Subcutaneous abdominal adipose tissue (tissue), 5 donors: ENCODE measurements around the gene FRYL.
A peak's percentile ranks its signal among the peaks of the same experiment; 100 is the strongest.

Experiments used
- H3K27ac ChIP-seq: one replicate; pipeline ENCODE4 v1.7.0; 2013; ENCODE audit warnings: low read depth, mild to moderate bottlenecking, inconsistent platforms, low read length, moderate library complexity
- H3K27me3 ChIP-seq, 5 donors: one replicate each; pipeline ENCODE4 v1.7.0; 2013; ENCODE audit warnings: low read length in 5 of 5, inconsistent platforms in 1 of 5; ENCODE audit not compliant: control insufficient read depth in 5 of 5, insufficient read depth in 4 of 5
- H3K36me3 ChIP-seq, 5 donors: one replicate each; pipeline ENCODE4 v1.7.0; 2013; ENCODE audit warnings: low read length in 5 of 5; ENCODE audit not compliant: control insufficient read depth in 5 of 5, insufficient read depth in 5 of 5
- H3K4me1 ChIP-seq, 5 donors: one replicate each; pipeline ENCODE4 v1.7.0; 2013; ENCODE audit warnings: low read length in 5 of 5, mild to moderate bottlenecking in 3 of 5, moderate library complexity in 1 of 5; ENCODE audit not compliant: control insufficient read depth in 5 of 5, insufficient read depth in 5 of 5
- H3K4me3 ChIP-seq, 5 donors: one replicate each; pipeline ENCODE4 v1.7.0; 2013; ENCODE audit warnings: low read length in 5 of 5, low read depth in 1 of 5
- H3K9ac ChIP-seq, 5 donors: one replicate each; pipeline ENCODE4 v1.7.0; 2013; ENCODE audit warnings: low read length in 5 of 5, mild to moderate bottlenecking in 4 of 5, moderate library complexity in 3 of 5
- H3K9me3 ChIP-seq, 5 donors: one replicate each; pipeline ENCODE4 v1.7.0; 2013; ENCODE audit warnings: low read length in 5 of 5; ENCODE audit not compliant: control insufficient read depth in 5 of 5
- donor health status: healthy.
- donor health status: healthy.
- donor health status: healthy.
- donor health status: healthy.
- donor health status: healthy.

Gene FRYL

GRCh38 chr4:48575964-48576363 lies 204.1 kb downstream of the FRYL start:
- H3K36me3 ChIP-seq, result peaks cover 30 to 46% (median 38%) of the 10 kb centered on the region in 5 donors

GRCh38 chr4:48571471-48571870 lies 208.6 kb downstream of the FRYL start:
- no peaks in the 10 kb centered on the region for H3K9me3 ChIP-seq
- peaks cover 47 to 76% (median 57%) of the 10 kb centered on the region in 5 donors for H3K36me3 ChIP-seq
- no peak overlapping the region for H3K9ac ChIP-seq
- H3K4me1 ChIP-seq, result peaks cover 0 to 3% (median 0%) of the 10 kb centered on the region in 5 donors
- no peaks in the 10 kb centered on the region for H3K27me3 ChIP-seq
- H3K4me3 ChIP-seq, result no peak overlapping the region
- no peak overlapping the region for H3K27ac ChIP-seq

More at GRCh38 chr4:48575964-48576363, 204.1 kb downstream of the FRYL start:
- H3K4me1 ChIP-seq, result no peaks in the 10 kb centered on the region
- no peak overlapping the region for H3K27ac ChIP-seq
- H3K9me3 ChIP-seq, result no peaks in the 10 kb centered on the region
- H3K27me3 ChIP-seq, result no peaks in the 10 kb centered on the region
- no peak overlapping the region for H3K4me3 ChIP-seq
- no peak overlapping the region for H3K9ac ChIP-seq

- no peaks in the 10 kb centered on the region for H3K9me3 ChIP-seq
- peaks cover 47 to 75% (median 52%) of the 10 kb centered on the region in 5 donors for H3K36me3 ChIP-seq
- H3K27me3 ChIP-seq, result no peaks in the 10 kb centered on the region
- H3K27ac ChIP-seq, result no peak overlapping the region
- no peak overlapping the region for H3K4me3 ChIP-seq
- H3K9ac ChIP-seq, result no peak overlapping the region
- H3K4me1 ChIP-seq, result peaks cover 0 to 6% (median 0%) of the 10 kb centered on the region in 5 donors
These were observed 209.3 kb downstream of the FRYL start for GRCh38 chr4:48570646-48571220.

GRCh38 chr4:48566034-48566384 lies 214.1 kb downstream of the FRYL start:
- H3K27ac ChIP-seq, result no peak overlapping the region

GRCh38 chr4:48565362-48566033 lies 214.6 kb downstream of the FRYL start:
- no peaks in the 10 kb centered on the region for H3K27me3 ChIP-seq
- peaks cover 40 to 70% (median 51%) of the 10 kb centered on the region in 5 donors for H3K36me3 ChIP-seq
- no peak overlapping the region for H3K4me3 ChIP-seq
- H3K9ac ChIP-seq, result peak overlapping the region in 1 of 5 donors; percentile 7
- peaks cover 0 to 7% (median 0%) of the 10 kb centered on the region in 5 donors for H3K4me1 ChIP-seq
- no peak overlapping the region for H3K27ac ChIP-seq
- H3K9me3 ChIP-seq, result no peaks in the 10 kb centered on the region

More at GRCh38 chr4:48566034-48566384, 214.1 kb downstream of the FRYL start:
- no peak overlapping the region for H3K4me3 ChIP-seq
- no peaks in the 10 kb centered on the region for H3K27me3 ChIP-seq
- H3K36me3 ChIP-seq, result peaks cover 40 to 70% (median 51%) of the 10 kb centered on the region in 5 donors
- H3K4me1 ChIP-seq, result peaks cover 0 to 7% (median 0%) of the 10 kb centered on the region in 5 donors
- peak overlapping the region in 1 of 5 donors; percentile 7 for H3K9ac ChIP-seq
- no peaks in the 10 kb centered on the region for H3K9me3 ChIP-seq

GRCh38 chr4:48564151-48564550 lies 215.9 kb downstream of the FRYL start:
- Histone ChIP-seq H3K27me3 (no peaks in the 10 kb centered on the region), H3K4me3 (no peak overlapping the region), H3K9me3 (no peaks in the 10 kb centered on the region), H3K36me3 (peaks cover 39 to 65% (median 50%) of the 10 kb centered on the region in 5 donors), H3K27ac (no peak overlapping the region), H3K4me1 (peaks cover 0 to 7% (median 0%) of the 10 kb centered on the region in 5 donors), H3K9ac (no peak overlapping the region)

GRCh38 chr4:48558819-48559218 lies 221.3 kb downstream of the FRYL start:
- H3K36me3 ChIP-seq, result peaks cover 45 to 73% (median 60%) of the 10 kb centered on the region in 5 donors
- H3K9ac ChIP-seq, result no peak overlapping the region
- H3K4me1 ChIP-seq, result no peaks in the 10 kb centered on the region
- no peak overlapping the region for H3K27ac ChIP-seq
- H3K27me3 ChIP-seq, result no peaks in the 10 kb centered on the region
- H3K4me3 ChIP-seq, result no peak overlapping the region
- no peaks in the 10 kb centered on the region for H3K9me3 ChIP-seq

- no peaks in the 10 kb centered on the region for H3K9me3 ChIP-seq
- H3K4me1 ChIP-seq, result no peaks in the 10 kb centered on the region
- no peaks in the 10 kb centered on the region for H3K27me3 ChIP-seq
- H3K27ac ChIP-seq, result no peak overlapping the region
- no peak overlapping the region for H3K9ac ChIP-seq
- H3K4me3 ChIP-seq, result no peak overlapping the region
- peaks cover 48 to 69% (median 56%) of the 10 kb centered on the region in 5 donors for H3K36me3 ChIP-seq
These were observed 222.1 kb downstream of the FRYL start for GRCh38 chr4:48558026-48558425.

GRCh38 chr4:48557478-48557877 lies 222.6 kb downstream of the FRYL start:
- no peak overlapping the region for H3K27ac ChIP-seq
- peaks cover 48 to 67% (median 55%) of the 10 kb centered on the region in 5 donors for H3K36me3 ChIP-seq
- H3K9me3 ChIP-seq, result no peaks in the 10 kb centered on the region
- no peaks in the 10 kb centered on the region for H3K27me3 ChIP-seq
- no peaks in the 10 kb centered on the region for H3K4me1 ChIP-seq
- H3K4me3 ChIP-seq, result no peak overlapping the region
- H3K9ac ChIP-seq, result no peak overlapping the region

- no peaks in the 10 kb centered on the region for H3K9me3 ChIP-seq
- H3K36me3 ChIP-seq, result peaks cover 48 to 67% (median 60%) of the 10 kb centered on the region in 5 donors
- no peaks in the 10 kb centered on the region for H3K4me1 ChIP-seq
- no peak overlapping the region for H3K9ac ChIP-seq
- H3K4me3 ChIP-seq, result no peak overlapping the region
- H3K27me3 ChIP-seq, result no peaks in the 10 kb centered on the region
- no peak overlapping the region for H3K27ac ChIP-seq
These were observed 223.8 kb downstream of the FRYL start for GRCh38 chr4:48556268-48556667.
